Lung (tissue), 12 donors: Measurements from ENCODE around the gene PHC3. TPM values are rescaled to one million over a fixed set of nuclear protein-coding genes. Genes with fewer than 3 reads are reported as not detected.

ENCODE experiments used
- ATAC-seq: fragments of 200-7000 bp; cut with Tn5 transposase; one replicate; pipeline ENCODE4 v1.9.1; 2020; ENCODE audit warnings: moderate number of reproducible peaks; ENCODE audit not compliant: insufficient read depth, low FRiP score
- DNase-seq, 3 donors: peaks; one replicate each; pipeline ENCODE4 v3.0.0-alpha.2; 2013 to 2017
- H3K27ac ChIP-seq, 2 donors: one replicate each; pipeline ENCODE4 v1.5.1; 2013; ENCODE audit warnings: mild to moderate bottlenecking in 2 of 2, moderate library complexity in 2 of 2, control low read depth in 1 of 2, inconsistent platforms in 1 of 2, low read depth in 1 of 2, low read length in 1 of 2
- H3K27me3 ChIP-seq, 3 donors: one replicate each; pipeline ENCODE4 v1.5.1; 2013; ENCODE audit warnings: low read length in 2 of 3; ENCODE audit not compliant: control insufficient read depth in 3 of 3, insufficient read depth in 3 of 3
- H3K36me3 ChIP-seq, 4 donors: one replicate each; pipeline ENCODE4 v1.5.1; 2013; ENCODE audit warnings: low read length in 4 of 4, mild to moderate bottlenecking in 1 of 4, moderate library complexity in 1 of 4; ENCODE audit not compliant: control insufficient read depth in 4 of 4, insufficient read depth in 4 of 4
- H3K4me1 ChIP-seq, 5 donors: one replicate each; pipeline ENCODE4 v1.5.1; 2013; ENCODE audit warnings: low read length in 5 of 5, mild to moderate bottlenecking in 2 of 5, moderate library complexity in 1 of 5; ENCODE audit not compliant: control insufficient read depth in 5 of 5, insufficient read depth in 5 of 5
- H3K4me3 ChIP-seq: one replicate; pipeline ENCODE4 v1.5.1; 2013; ENCODE audit warnings: mild to moderate bottlenecking, control low read depth, moderate library complexity
- H3K9ac ChIP-seq, 2 donors: one replicate each; pipeline ENCODE4 v1.5.1; 2013; ENCODE audit warnings: low read length in 2 of 2, control low read depth in 1 of 2; ENCODE audit not compliant: insufficient read depth in 1 of 2
- H3K9me3 ChIP-seq, 4 donors: one replicate each; pipeline ENCODE4 v1.5.1; 2013; ENCODE audit warnings: low read length in 3 of 4, mild to moderate bottlenecking in 1 of 4, moderate library complexity in 1 of 4; ENCODE audit not compliant: control insufficient read depth in 4 of 4, insufficient read depth in 3 of 4
- CTCF ChIP-seq: IDR thresholded peaks from 2 replicates; pipeline ENCODE4 v1.5.1; 2012; ENCODE audit warnings: mild to moderate bottlenecking; ENCODE audit errors: control extremely low read depth, extremely low read depth
- WGBS, 2 donors: extraction: QIAGEN DNeasy Blood & Tissue Kit; methylation state at CpG; one replicate each; pipeline ENCODE4 v1.1.7; 2013; 5-methylcytosine and 5-hydroxymethylcytosine counted together
- polyA plus RNA-seq, 2 donors: library from polyadenylated mRNA; stranded (reverse); fragments of 200-250 nt; gene quantifications; one replicate each; pipeline ENCODE4 v1.2.1, GENCODE V29; 2013
- total RNA-seq, 2 donors: library from RNA; depleted of rRNA in 1 of 2; stranded (reverse); fragments of >200 nt in 1 of 2; gene quantifications; one replicate each; pipeline ENCODE4 v1.2.1, GENCODE V29; 2014 to 2021
- donor health status: control.
- donor health status: control.
- donor health status: Bipolar disorder and iron deficiency.
- donor health status: healthy.
- donor health status: DM: yes; HTN: yes; CAD: no.

PHC3 gene
- total and polyA plus RNA-seq, 4 donors = 7.6 to 110 (median 31.1) TPM

- Histone ChIP-seq H3K4me1 (peaks cover 0 to 8% (median 0%) of the 10 kb centered on the region in 5 donors), H3K4me3 (no peak overlapping the region), H3K9me3 (no peaks in the 10 kb centered on the region), H3K27me3 (no peaks in the 10 kb centered on the region), H3K9ac (no peak overlapping the region), H3K36me3 (no peaks in the 10 kb centered on the region), H3K27ac (peak overlapping the region in 1 of 2 donors; percentile 14)
- no peak for TF ChIP-seq CTCF
- no peak for ATAC-seq
- DNase-seq = no peak
- 86 to 94% methylated on average over 3 of the region's 3 CpGs for WGBS, 2 donors
Measured at GRCh38 chr3:170047133-170047404, 134.5 kb downstream of the PHC3 start.

GRCh38 chr3:170046269-170047132 is 135.0 kb downstream of the PHC3 start:
- TF ChIP-seq CTCF = no peak
- Histone ChIP-seq H3K9ac (no peak overlapping the region), H3K4me1 (peaks cover 0 to 8% (median 0%) of the 10 kb centered on the region in 5 donors), H3K27me3 (peaks cover 0 to 4% (median 0%) of the 10 kb centered on the region in 3 donors), H3K27ac (peak overlapping the region in 1 of 2 donors; percentile 77), H3K36me3 (no peaks in the 10 kb centered on the region), H3K4me3 (no peak overlapping the region), H3K9me3 (no peaks in the 10 kb centered on the region)
- 61 to 82% methylated on average over 5 of the region's 5 CpGs for WGBS, 2 donors
- DNase-seq (peak in 2 of 3 donors; percentile 11 to 60), ATAC-seq (no peak)

GRCh38 chr3:170044795-170045244 is 136.7 kb downstream of the PHC3 start:
- ATAC-seq (no peak), DNase-seq (peak in 1 of 3 donors; percentile 14)
- H3K4me1 ChIP-seq = peaks cover 0 to 9% (median 8%) of the 10 kb centered on the region in 5 donors
- TF ChIP-seq CTCF = no peak
- H3K9me3 ChIP-seq = no peaks in the 10 kb centered on the region
- H3K9ac ChIP-seq = no peak overlapping the region
- no peaks in the 10 kb centered on the region for H3K36me3 ChIP-seq
- no peak overlapping the region for H3K4me3 ChIP-seq
- WGBS, 2 donors = 28 to 50% methylated on average over 8 of the region's 8 CpGs
- peaks cover 0 to 12% (median 9%) of the 10 kb centered on the region in 3 donors for H3K27me3 ChIP-seq
- H3K27ac ChIP-seq = peak overlapping the region in 1 of 2 donors; percentile 66
